ENCODE results near the gene EXTL1.
A peak's percentile ranks its signal among the peaks of the same experiment; 100 is the strongest.

Gene EXTL1

DNA sequence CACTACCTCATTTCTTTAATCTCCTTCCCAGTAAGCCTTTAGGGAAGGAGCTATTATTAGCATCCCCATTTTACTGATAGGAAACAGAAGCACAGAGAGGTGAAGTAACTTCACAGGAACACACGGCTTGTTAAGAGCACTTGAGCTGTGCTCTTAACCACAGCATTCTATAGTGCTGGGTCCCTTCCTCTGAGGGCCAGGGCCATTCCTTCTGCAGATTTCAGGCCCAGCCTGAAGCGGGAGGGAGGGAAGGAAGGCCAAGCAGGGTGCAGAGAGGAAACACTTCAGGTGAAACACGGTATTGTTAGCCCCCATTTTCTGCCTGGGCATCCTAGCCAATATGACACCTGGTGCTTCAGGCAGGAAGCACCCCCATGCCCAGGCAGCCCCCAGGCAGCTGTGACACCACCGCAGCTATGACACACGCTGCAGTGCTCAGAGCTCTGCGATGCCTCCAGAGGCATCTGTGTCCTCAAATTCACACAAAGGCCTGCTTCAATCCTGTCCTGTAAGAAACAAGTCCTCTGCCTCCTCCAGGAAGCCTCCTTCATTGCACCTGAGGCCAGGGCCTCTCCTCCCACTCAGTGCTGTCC, 4.5 kb upstream of the EXTL1 start:
- H3K27ac ChIP-seq (ENCODE audit: low read length): no peak overlapping the region
- no peaks in the 10 kb centered on the region for H3K36me3 ChIP-seq (ENCODE audit: control insufficient read depth in 1 of 2, insufficient read depth in 2 of 2, low read length in 2 of 2)
- no peak overlapping the region for H3K4me3 ChIP-seq (ENCODE audit: low read depth in 1 of 2, low read length in 2 of 2)
- peaks cover 0 to 32% of the 10 kb centered on the region in 2 donors for H3K4me1 ChIP-seq (ENCODE audit: control insufficient read depth in 1 of 2, insufficient read depth in 2 of 2, low read length in 2 of 2)
- H3K9me3 ChIP-seq (ENCODE audit: control insufficient read depth in 1 of 2, low read length in 2 of 2): no peaks in the 10 kb centered on the region
- H3K27me3 ChIP-seq (ENCODE audit: low read depth, low read length): no peaks in the 10 kb centered on the region

DNA sequence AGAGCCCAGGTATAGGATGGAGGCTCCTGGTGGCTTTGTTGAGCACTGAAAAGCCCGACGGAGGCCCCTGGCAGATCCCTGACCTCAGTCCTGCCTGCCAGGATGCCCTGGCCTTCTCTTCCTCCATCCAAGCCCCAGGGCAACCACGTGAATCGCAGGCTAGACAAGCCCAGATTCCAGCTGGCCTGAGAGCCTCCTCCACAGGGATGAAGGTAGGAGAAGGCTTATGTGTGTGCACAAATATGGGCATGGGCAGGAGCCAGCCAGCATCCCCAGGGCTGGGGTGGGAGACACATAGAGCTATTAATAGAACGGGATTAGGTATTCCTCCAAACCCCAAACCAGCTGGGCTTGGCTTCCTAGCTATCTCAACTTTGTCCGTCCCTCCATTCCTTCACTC, 4.0 kb upstream of the EXTL1 start:
- H3K4me3 ChIP-seq (ENCODE audit: low read depth in 1 of 2, low read length in 2 of 2): no peak overlapping the region
- H3K4me1 ChIP-seq (ENCODE audit: control insufficient read depth in 1 of 2, insufficient read depth in 2 of 2, low read length in 2 of 2): peaks cover 0 to 36% of the 10 kb centered on the region in 2 donors
- H3K36me3 ChIP-seq (ENCODE audit: control insufficient read depth in 1 of 2, insufficient read depth in 2 of 2, low read length in 2 of 2): no peaks in the 10 kb centered on the region
- no peaks in the 10 kb centered on the region for H3K27me3 ChIP-seq (ENCODE audit: low read depth, low read length)
- no peaks in the 10 kb centered on the region for H3K9me3 ChIP-seq (ENCODE audit: control insufficient read depth in 1 of 2, low read length in 2 of 2)
- no peak overlapping the region for H3K27ac ChIP-seq (ENCODE audit: low read length)

DNA sequence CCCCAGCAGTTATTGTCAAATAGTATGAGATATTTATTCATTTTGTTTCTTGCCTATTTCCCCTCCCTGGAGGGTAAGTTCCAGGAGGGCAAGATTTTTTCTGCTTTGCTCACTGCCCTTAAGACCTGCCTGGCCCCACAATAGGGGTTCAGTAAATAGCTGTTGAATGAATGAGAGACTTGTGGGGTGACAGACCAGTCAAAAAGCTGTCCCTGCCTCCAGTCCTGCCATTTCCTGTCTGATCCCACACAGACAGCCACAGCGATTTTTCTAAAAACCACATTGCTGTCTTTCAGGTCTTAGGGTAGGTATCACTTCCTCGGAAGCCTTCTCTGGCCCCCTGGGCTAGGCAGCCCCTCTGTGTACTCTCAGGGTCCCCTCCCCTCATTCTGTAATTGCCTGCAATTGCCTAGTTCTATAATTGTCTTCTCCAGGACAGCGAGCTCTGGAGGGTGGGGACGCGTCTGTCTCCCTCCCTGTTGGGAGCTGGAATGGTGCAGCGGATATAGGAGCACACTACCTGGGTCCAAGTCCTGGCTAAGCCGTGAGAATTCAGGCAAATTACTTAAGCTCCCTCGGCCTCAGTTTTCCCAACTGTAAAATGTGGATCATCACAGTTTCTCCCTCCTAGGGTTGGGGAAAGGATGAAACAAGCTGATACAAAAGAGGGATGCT, 1.8 kb upstream of the EXTL1 start:
- peaks cover 0 to 36% of the 10 kb centered on the region in 2 donors for H3K4me1 ChIP-seq (ENCODE audit: control insufficient read depth in 1 of 2, insufficient read depth in 2 of 2, low read length in 2 of 2)
- no peaks in the 10 kb centered on the region for H3K36me3 ChIP-seq (ENCODE audit: control insufficient read depth in 1 of 2, insufficient read depth in 2 of 2, low read length in 2 of 2)
- no peaks in the 10 kb centered on the region for H3K9me3 ChIP-seq (ENCODE audit: control insufficient read depth in 1 of 2, low read length in 2 of 2)
- peak overlapping the region in 1 of 2 donors; percentile 12 for H3K4me3 ChIP-seq (ENCODE audit: low read depth in 1 of 2, low read length in 2 of 2)
- no peaks in the 10 kb centered on the region for H3K27me3 ChIP-seq (ENCODE audit: low read depth, low read length)
- no peak overlapping the region for H3K27ac ChIP-seq (ENCODE audit: low read length)

DNA sequence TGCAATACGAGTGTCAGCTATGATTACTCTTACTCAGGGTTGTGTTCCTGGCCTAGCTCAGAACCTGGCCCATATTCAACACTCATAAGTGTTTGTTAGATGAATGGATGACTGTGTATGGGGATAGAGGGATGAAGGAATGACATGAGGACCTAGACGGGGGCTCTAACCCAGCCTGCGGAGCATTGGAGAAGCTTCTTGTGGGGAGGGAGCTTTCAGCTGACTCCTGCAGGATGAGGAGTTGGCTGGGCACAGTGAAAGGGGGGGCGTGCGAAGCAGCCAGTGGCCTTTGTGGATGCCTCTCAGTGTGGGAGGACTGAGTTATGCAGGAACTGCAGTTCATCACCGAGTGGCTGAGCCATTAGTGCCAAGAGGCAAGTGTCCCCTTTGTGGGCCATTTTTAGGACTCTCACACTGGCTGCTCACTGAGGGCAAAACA, 1.2 kb upstream of the EXTL1 start:
- H3K4me3 ChIP-seq (ENCODE audit: low read depth in 1 of 2, low read length in 2 of 2): peak overlapping the region in 1 of 2 donors; percentile 12
- no peaks in the 10 kb centered on the region for H3K27me3 ChIP-seq (ENCODE audit: low read depth, low read length)
- H3K9me3 ChIP-seq (ENCODE audit: control insufficient read depth in 1 of 2, low read length in 2 of 2): no peaks in the 10 kb centered on the region
- no peak overlapping the region for H3K27ac ChIP-seq (ENCODE audit: low read length)
- peaks cover 0 to 36% of the 10 kb centered on the region in 2 donors for H3K4me1 ChIP-seq (ENCODE audit: control insufficient read depth in 1 of 2, insufficient read depth in 2 of 2, low read length in 2 of 2)
- no peaks in the 10 kb centered on the region for H3K36me3 ChIP-seq (ENCODE audit: control insufficient read depth in 1 of 2, insufficient read depth in 2 of 2, low read length in 2 of 2)

DNA sequence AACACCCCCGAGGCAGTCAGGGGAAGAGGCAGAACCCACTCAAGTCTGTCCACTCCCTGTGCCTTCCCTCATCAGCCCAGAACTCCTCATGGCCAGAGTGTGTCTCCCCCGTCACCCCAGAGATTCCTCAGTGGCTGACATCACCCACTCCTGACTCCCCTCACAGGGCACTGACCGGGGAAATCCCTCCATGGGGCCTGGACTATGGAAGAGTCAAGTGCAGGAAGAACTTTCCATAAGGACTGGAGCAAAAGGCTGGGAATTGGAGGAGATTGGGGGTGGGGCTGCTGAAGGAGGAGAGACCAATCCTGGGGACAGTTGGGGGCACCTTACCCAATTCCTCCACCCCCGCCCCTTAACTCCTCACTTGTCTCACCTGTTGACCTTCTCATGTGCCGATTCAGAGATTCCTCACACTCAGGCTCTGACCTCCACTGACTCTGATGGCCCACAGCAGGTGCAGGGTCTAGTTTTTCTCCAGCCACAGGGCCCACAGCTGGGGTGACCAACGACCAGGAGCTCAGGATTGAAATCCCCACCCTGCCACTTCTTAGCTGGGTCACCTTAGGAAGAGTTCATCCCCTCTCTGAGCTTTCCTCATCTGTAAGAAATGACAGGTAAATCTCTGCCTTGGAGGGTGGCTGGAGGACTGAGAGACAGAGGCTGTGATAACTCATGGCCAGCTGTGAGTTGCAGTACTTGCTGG, 481 bp upstream of the EXTL1 start:
- Histone ChIP-seq H3K27me3 (ENCODE audit: low read depth, low read length) (no peaks in the 10 kb centered on the region), H3K36me3 (ENCODE audit: control insufficient read depth in 1 of 2, insufficient read depth in 2 of 2, low read length in 2 of 2) (no peaks in the 10 kb centered on the region), H3K4me1 (ENCODE audit: control insufficient read depth in 1 of 2, insufficient read depth in 2 of 2, low read length in 2 of 2) (peaks cover 0 to 36% of the 10 kb centered on the region in 2 donors), H3K4me3 (ENCODE audit: low read depth in 1 of 2, low read length in 2 of 2) (peak overlapping the region in 1 of 2 donors; percentile 57), H3K9me3 (ENCODE audit: control insufficient read depth in 1 of 2, low read length in 2 of 2) (no peaks in the 10 kb centered on the region), H3K27ac (ENCODE audit: low read length) (no peak overlapping the region)

DNA sequence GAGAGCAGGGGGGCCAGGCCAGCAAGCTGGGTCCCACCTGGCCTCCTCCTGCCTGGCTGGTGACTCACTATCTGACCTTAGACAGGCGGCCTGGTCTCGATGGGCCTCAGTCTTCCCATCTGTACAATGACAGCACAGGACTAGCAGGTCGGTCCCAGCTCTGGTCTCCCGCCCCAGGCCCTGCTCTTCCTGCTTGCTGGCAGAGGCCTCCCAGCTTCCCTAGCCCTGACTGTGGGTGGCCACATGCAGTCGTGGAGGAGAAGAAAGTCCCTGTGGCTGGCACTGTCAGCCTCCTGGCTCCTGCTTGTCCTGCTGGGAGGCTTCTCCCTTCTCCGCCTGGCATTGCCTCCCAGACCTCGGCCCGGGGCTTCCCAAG, 817 bp downstream of the EXTL1 start:
- Histone ChIP-seq H3K27me3 (ENCODE audit: low read depth, low read length) (no peaks in the 10 kb centered on the region), H3K27ac (ENCODE audit: low read length) (no peak overlapping the region), H3K36me3 (ENCODE audit: control insufficient read depth in 1 of 2, insufficient read depth in 2 of 2, low read length in 2 of 2) (no peaks in the 10 kb centered on the region), H3K9me3 (ENCODE audit: control insufficient read depth in 1 of 2, low read length in 2 of 2) (no peaks in the 10 kb centered on the region), H3K4me1 (ENCODE audit: control insufficient read depth in 1 of 2, insufficient read depth in 2 of 2, low read length in 2 of 2) (peaks cover 0 to 29% of the 10 kb centered on the region in 2 donors), H3K4me3 (ENCODE audit: low read depth in 1 of 2, low read length in 2 of 2) (peak overlapping the region in 1 of 2 donors; percentile 57)

DNA sequence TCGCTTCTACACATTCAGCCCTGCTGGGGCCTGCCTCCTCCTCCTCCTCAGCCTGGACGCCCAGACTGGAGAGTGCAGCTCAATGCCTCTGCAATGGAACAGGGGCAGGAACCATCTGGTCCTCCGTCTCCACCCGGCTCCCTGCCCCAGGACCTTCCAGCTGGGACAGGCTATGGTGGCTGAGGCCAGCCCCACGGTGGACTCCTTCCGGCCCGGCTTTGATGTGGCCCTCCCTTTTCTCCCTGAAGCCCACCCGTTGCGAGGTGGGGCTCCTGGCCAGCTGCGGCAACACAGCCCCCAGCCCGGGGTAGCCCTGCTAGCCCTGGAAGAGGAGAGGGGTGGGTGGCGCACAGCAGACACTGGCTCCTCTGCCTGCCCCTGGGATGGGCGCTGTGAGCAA, 1.4 kb downstream of the EXTL1 start:
- Histone ChIP-seq H3K9me3 (ENCODE audit: control insufficient read depth in 1 of 2, low read length in 2 of 2) (no peaks in the 10 kb centered on the region), H3K36me3 (ENCODE audit: control insufficient read depth in 1 of 2, insufficient read depth in 2 of 2, low read length in 2 of 2) (no peaks in the 10 kb centered on the region), H3K27me3 (ENCODE audit: low read depth, low read length) (no peaks in the 10 kb centered on the region), H3K27ac (ENCODE audit: low read length) (no peak overlapping the region), H3K4me1 (ENCODE audit: control insufficient read depth in 1 of 2, insufficient read depth in 2 of 2, low read length in 2 of 2) (peaks cover 0 to 27% of the 10 kb centered on the region in 2 donors), H3K4me3 (ENCODE audit: low read depth in 1 of 2, low read length in 2 of 2) (no peak overlapping the region)

DNA sequence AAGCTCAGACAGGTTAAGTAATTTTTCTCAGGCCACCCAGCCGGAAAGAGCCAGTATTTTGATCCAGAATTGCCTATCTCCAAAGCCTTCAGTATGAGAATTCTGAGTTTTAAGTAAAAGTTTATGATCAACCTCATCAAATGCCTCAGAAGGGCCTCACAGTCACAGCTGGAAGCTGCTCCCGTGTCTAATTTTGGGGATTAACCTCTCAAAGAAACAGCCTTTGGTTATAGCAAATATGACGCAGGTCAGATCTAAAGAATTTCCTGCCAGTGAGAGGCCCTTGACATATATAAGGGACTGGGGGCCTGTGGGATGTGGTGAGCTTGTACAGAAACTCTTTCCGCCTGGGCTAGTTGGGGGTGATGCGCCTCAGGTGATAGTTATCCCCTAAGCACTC, 2.3 kb downstream of the EXTL1 start:
- H3K36me3 ChIP-seq (ENCODE audit: control insufficient read depth in 1 of 2, insufficient read depth in 2 of 2, low read length in 2 of 2): no peaks in the 10 kb centered on the region
- no peaks in the 10 kb centered on the region for H3K27me3 ChIP-seq (ENCODE audit: low read depth, low read length)
- H3K27ac ChIP-seq (ENCODE audit: low read length): no peak overlapping the region
- H3K4me3 ChIP-seq (ENCODE audit: low read depth in 1 of 2, low read length in 2 of 2): no peak overlapping the region
- no peaks in the 10 kb centered on the region for H3K9me3 ChIP-seq (ENCODE audit: control insufficient read depth in 1 of 2, low read length in 2 of 2)
- H3K4me1 ChIP-seq (ENCODE audit: control insufficient read depth in 1 of 2, insufficient read depth in 2 of 2, low read length in 2 of 2): peaks cover 0 to 27% of the 10 kb centered on the region in 2 donors

DNA sequence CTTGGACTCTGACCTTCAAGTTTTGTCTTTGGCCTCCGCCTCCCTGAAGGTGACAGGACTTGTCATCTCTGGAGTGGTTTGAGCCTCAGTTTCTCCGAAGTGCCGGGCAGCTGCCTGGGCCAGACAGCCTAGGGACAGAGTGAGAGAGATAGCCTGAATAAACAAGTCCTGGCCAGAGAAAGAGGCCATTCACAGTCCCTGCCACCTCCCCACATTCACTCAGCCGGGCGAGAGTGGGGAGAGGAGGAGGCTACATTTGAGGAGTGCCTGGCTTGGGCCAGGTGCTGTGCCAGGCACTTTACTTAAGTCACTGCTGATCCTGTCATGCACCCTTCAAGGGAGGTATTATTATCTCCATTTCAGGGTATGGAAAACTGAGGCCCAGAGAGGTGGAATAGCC, 3.5 kb downstream of the EXTL1 start:
- no peaks in the 10 kb centered on the region for H3K9me3 ChIP-seq (ENCODE audit: control insufficient read depth in 1 of 2, low read length in 2 of 2)
- H3K27ac ChIP-seq (ENCODE audit: low read length): no peak overlapping the region
- no peaks in the 10 kb centered on the region for H3K36me3 ChIP-seq (ENCODE audit: control insufficient read depth in 1 of 2, insufficient read depth in 2 of 2, low read length in 2 of 2)
- H3K4me3 ChIP-seq (ENCODE audit: low read depth in 1 of 2, low read length in 2 of 2): no peak overlapping the region
- H3K27me3 ChIP-seq (ENCODE audit: low read depth, low read length): no peaks in the 10 kb centered on the region
- H3K4me1 ChIP-seq (ENCODE audit: control insufficient read depth in 1 of 2, insufficient read depth in 2 of 2, low read length in 2 of 2): peaks cover 0 to 23% of the 10 kb centered on the region in 2 donors

DNA sequence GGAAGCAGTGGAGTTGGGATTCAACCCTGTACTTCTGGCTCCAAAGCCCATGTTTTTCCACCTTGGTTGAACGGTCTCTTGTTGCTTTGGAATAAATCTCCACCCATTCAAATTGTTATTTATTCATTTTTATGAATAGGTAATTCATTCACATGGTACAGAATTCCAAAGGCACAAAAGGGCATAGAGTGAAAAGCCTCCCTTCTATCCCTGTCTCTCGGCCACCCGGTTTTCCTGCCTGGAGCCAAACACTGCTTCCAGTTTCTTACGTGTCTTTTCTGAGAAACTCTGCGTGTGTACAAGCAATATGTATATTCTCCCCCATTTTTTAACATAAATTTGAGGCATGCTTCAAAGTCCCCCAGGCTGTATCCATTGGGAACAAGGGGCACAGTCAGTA, 3.9 kb downstream of the EXTL1 start:
- H3K4me3 ChIP-seq (ENCODE audit: low read depth in 1 of 2, low read length in 2 of 2): no peak overlapping the region
- H3K9me3 ChIP-seq (ENCODE audit: control insufficient read depth in 1 of 2, low read length in 2 of 2): no peaks in the 10 kb centered on the region
- no peak overlapping the region for H3K27ac ChIP-seq (ENCODE audit: low read length)
- peaks cover 0 to 18% of the 10 kb centered on the region in 2 donors for H3K4me1 ChIP-seq (ENCODE audit: control insufficient read depth in 1 of 2, insufficient read depth in 2 of 2, low read length in 2 of 2)
- no peaks in the 10 kb centered on the region for H3K36me3 ChIP-seq (ENCODE audit: control insufficient read depth in 1 of 2, insufficient read depth in 2 of 2, low read length in 2 of 2)
- H3K27me3 ChIP-seq (ENCODE audit: low read depth, low read length): no peaks in the 10 kb centered on the region

DNA sequence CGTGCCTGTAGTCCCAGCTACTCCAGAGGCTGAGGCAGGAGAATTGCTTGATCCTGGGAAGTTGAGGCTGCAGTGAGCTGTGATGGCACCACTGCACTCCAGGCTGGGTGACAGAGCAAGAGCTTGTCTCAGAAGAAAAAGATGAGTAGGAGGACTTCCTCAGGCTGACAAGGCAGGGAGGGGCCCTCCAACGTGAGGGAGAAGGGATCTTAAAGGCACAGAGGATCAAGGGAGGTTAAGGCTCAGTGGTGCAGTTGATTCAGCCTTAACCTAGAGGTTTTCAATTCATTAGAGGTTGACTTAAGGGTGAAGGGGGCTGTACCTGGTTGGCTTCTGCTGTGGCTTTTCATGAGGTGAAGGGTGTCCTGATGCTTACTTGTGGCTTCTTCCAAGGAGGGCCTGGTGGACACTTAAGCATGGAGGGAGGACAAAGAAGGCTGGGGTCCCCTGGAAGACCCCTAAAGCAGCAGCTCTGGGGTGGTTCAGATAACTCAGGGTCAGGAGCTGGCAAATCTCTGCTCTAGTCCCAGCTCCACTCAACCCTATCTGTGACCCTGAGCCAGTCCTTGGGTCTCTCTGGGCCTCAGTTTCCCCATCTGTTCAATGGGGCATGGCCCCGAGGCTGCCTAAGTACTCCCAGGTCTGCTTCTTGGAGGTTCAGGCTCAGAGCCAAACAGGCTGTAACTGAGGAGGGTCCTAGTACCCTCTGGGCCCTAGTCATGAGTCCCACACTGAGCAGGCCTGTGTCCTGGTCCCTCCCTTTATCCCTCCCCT, 6.3 kb downstream of the EXTL1 start:
- Histone ChIP-seq H3K27ac (ENCODE audit: low read length) (no peak overlapping the region), H3K4me1 (ENCODE audit: control insufficient read depth in 1 of 2, insufficient read depth in 2 of 2, low read length in 2 of 2) (no peaks in the 10 kb centered on the region), H3K36me3 (ENCODE audit: control insufficient read depth in 1 of 2, insufficient read depth in 2 of 2, low read length in 2 of 2) (no peaks in the 10 kb centered on the region), H3K4me3 (ENCODE audit: low read depth in 1 of 2, low read length in 2 of 2) (no peak overlapping the region), H3K9me3 (ENCODE audit: control insufficient read depth in 1 of 2, low read length in 2 of 2) (no peaks in the 10 kb centered on the region), H3K27me3 (ENCODE audit: low read depth, low read length) (no peaks in the 10 kb centered on the region)
